Mucosa of stomach (tissue), 1 donor: ENCODE measurements around the gene SYNE1.
"Not testable (repeated sequence)": the region's sequence is repeated elsewhere in the genome, so short reads cannot be mapped to it uniquely, and the experiment has no call there.

Experiments used
- H3K27me3 ChIP-seq: one replicate; pipeline ENCODE4 v1.7.0; 2013; ENCODE audit warnings: mild to moderate bottlenecking, low read length; ENCODE audit not compliant: control insufficient read depth, insufficient read depth
- H3K36me3 ChIP-seq: one replicate; pipeline ENCODE4 v1.7.0; 2013; ENCODE audit warnings: low read length; ENCODE audit not compliant: control insufficient read depth, insufficient read depth
- H3K4me1 ChIP-seq: one replicate; pipeline ENCODE4 v1.7.0; 2013; ENCODE audit warnings: mild to moderate bottlenecking, low read length; ENCODE audit not compliant: control insufficient read depth, insufficient read depth
- H3K4me3 ChIP-seq: one replicate; pipeline ENCODE4 v1.7.0; 2013; ENCODE audit warnings: low read length
- H3K9ac ChIP-seq: one replicate; pipeline ENCODE4 v1.7.0; 2013; ENCODE audit warnings: mild to moderate bottlenecking, low read length, moderate library complexity
- H3K9me3 ChIP-seq: one replicate; pipeline ENCODE4 v1.7.0; 2013; ENCODE audit warnings: mild to moderate bottlenecking, low read length, moderate library complexity; ENCODE audit not compliant: control insufficient read depth
- donor health status: Pancreatic carcinoma.

SYNE1 gene

DNA sequence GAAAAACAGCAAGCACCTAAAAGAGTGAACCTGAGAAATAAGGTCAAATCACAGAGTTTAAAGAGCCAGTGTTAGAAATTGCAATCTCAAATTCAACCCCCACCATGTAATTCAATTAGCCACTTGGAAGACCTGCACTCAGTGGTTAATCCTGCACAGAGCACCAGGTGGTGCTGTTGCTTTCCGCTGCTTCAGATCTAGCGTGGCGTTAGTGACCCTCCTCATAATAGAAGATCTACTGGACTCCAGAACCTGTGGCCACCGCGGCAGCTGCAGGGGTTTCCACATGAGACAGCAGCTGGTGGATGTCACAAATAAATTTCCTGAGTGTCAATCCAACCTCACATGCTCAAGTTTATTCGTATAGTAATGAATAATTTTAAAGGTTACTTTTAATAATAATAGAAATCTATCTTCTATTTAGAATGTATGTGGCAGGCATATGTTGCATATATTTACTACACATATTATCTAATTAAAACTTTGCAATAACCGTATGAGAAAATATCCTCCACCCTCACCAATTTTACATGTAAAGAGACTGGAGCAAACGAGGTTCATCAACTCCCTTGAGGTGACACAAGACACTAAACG, 84.4 kb downstream of the SYNE1 start:
- Histone ChIP-seq H3K4me3 (no peak overlapping the region), H3K36me3 (no peaks in the 10 kb centered on the region), H3K4me1 (no peaks in the 10 kb centered on the region), H3K9ac (no peak overlapping the region), H3K27me3 (no peaks in the 10 kb centered on the region), H3K9me3 (no peaks in the 10 kb centered on the region)

DNA sequence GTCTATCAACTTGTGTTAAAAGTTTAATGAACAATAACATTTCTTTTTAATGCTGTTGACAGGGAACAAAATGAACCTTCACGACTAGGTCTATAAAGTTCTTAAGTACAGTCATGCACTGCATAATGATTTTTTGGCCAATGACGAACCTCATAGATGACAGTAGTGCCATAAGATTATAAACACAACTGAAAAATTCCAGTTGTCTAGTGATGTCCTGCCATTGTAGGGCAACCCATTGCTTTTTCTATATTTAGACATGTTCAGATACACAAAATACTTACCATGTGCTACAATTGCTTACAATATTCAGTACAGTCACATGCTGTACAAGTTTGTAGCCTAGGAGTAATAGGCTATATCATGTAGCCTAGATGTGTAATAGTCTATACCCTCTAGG, 93.6 kb downstream of the SYNE1 start:
- Histone ChIP-seq H3K4me1 (no peaks in the 10 kb centered on the region), H3K9me3 (no peaks in the 10 kb centered on the region), H3K27me3 (no peaks in the 10 kb centered on the region), H3K36me3 (no peaks in the 10 kb centered on the region), H3K4me3 (no peak overlapping the region), H3K9ac (no peak overlapping the region)

DNA sequence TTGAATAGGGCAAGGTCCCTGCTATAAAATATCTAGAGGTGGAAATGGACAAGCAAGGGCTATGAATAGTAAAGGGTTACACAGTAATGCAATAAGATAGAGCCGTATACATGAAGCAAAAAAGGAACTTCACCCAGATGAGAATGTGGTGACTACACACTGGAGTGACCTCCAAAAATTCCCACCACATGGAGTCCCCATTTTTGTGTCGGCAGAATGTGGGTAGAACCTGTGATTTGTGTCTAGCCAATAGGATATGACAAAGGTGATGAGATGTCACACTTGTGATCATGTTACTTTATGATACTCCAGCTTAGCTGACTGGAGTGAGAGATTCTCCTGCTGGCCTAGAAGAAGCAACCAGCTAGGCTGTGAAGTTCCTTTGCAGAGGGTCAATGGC, 96.8 kb downstream of the SYNE1 start:
- Histone ChIP-seq H3K36me3 (no peaks in the 10 kb centered on the region), H3K9ac (no peak overlapping the region), H3K9me3 (no peaks in the 10 kb centered on the region), H3K4me1 (no peaks in the 10 kb centered on the region), H3K27me3 (no peaks in the 10 kb centered on the region), H3K4me3 (no peak overlapping the region)

DNA sequence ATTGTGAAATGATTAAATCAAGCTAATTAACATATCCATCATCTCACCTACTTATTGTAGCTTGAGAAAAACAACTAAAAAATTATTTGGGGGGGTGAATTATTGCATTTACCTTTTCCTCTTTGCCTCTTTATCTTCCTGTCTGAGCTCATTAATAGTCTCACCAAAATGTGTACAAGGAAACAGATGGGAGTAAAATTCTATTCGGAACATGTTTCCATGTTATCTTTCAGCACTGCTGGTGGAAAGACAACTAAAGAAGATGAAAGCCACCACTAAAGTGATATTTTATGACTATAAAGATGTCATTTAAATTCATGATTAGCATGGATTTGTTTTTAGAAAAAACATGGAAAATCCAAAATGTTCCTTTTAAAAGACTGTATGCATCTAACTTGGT, 102.6 kb downstream of the SYNE1 start:
- Histone ChIP-seq H3K4me3 (no peak overlapping the region), H3K27me3 (no peaks in the 10 kb centered on the region), H3K9ac (no peak overlapping the region), H3K36me3 (no peaks in the 10 kb centered on the region), H3K4me1 (no peaks in the 10 kb centered on the region), H3K9me3 (no peaks in the 10 kb centered on the region)

DNA sequence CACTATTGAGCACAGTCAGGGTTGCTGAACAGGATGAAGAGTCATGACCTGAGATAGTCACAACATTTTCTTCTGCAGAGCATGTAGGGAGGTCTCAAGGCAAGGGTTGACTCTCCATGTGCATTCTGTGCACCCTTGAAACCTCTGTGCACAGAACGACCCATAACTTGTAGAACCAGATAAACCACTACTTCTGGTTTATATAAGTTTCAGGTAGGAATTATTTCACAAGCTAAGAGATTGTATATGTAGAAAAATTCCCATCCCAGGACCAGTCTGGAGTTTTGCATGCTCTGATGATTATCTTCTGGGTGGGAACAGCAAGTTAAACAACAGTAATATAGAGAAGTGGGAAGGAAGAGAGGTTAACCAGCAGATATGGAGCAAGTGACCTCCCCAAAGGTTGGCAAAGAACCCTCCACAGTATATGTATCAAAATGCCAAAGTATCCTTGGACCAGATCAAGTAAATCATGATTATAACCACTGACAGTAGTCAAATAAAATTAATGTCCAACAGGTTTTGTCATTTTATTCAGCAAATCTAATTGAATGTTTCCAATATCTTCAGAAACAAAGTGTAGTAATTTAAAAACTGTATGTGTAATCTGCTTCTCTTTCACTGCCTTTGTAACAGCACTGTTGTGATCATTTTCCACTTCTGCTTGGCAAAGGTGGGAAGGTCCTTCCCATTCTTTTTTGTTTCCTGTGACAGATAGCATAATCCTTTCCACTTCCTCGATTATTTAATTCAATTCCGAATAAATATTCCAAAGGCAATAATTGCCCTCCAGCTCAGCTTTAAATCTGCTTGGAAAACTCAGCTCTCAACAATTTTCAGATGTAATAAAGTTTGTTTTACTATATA, 104.4 kb downstream of the SYNE1 start:
- no peaks in the 10 kb centered on the region for H3K4me1 ChIP-seq
- H3K4me3 ChIP-seq, result no peak overlapping the region
- H3K36me3 ChIP-seq, result no peaks in the 10 kb centered on the region
- H3K27me3 ChIP-seq, result no peaks in the 10 kb centered on the region
- H3K9me3 ChIP-seq, result no peaks in the 10 kb centered on the region
- no peak overlapping the region for H3K9ac ChIP-seq

DNA sequence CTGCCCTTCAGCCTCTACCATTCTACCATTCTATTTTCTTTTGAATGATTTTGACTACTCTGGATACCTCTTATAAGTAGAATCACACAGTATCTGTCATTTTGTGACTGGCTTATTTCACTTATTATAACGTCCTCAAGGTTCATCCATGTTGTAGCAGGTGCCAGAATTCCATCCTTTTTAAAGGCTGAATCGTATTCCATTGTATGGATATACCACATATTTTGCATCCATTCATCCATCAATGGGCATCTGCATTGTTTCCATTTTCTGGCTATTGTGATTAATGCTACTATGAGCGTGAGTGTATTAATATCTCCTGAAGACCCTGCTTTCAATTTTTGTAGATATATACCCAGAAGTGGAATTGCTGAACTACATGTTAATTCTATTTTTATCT, 105.5 kb downstream of the SYNE1 start:
- no peak overlapping the region for H3K4me3 ChIP-seq
- H3K4me1 ChIP-seq, result no peaks in the 10 kb centered on the region
- H3K9me3 ChIP-seq, result no peaks in the 10 kb centered on the region
- H3K9ac ChIP-seq, result no peak overlapping the region
- no peaks in the 10 kb centered on the region for H3K27me3 ChIP-seq
- H3K36me3 ChIP-seq, result no peaks in the 10 kb centered on the region

DNA sequence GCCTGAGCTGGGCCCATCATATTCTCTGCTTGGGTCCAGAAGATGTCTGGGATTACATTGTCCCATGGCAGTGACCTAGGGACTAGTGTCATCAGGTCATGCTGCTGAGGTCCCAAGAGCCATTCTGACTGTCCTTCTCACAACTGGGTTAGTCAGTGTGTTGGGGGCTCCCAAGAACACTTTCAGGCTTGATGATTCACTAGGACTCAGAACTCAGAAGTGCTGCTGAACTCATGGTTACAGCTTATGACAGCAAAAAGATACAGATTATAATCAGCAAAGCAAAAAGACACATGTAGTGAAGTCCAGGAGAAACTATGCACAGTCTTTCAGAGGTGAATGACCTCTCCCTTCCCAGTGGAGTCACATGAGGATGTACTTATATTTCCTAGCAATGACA, 107.8 kb downstream of the SYNE1 start:
- H3K9me3 ChIP-seq, result no peaks in the 10 kb centered on the region
- no peaks in the 10 kb centered on the region for H3K27me3 ChIP-seq
- H3K4me1 ChIP-seq, result no peaks in the 10 kb centered on the region
- no peak overlapping the region for H3K9ac ChIP-seq
- H3K36me3 ChIP-seq, result no peaks in the 10 kb centered on the region
- H3K4me3 ChIP-seq, result no peak overlapping the region

DNA sequence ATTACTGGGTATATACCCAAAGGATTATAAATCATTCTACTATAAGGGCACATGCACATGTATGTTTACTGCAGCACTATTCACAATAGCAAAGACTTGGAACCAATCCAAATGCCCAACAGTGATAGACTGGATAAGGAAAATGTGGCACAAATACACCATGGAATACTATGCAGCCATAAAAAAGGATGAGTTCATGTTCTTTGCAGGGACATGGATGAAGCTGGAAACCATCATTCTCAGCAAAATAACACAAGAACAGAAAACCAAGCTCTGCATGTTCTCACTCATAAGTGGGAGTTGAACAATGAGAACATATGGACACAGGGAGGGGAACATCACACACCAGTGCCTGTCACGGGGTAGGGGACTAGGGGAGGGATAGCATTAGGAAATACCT, 123.0 kb downstream of the SYNE1 start:
- H3K27me3 ChIP-seq, H3K4me1 ChIP-seq, H3K4me3 ChIP-seq, H3K36me3 ChIP-seq, H3K9me3 ChIP-seq, H3K9ac ChIP-seq: not testable (repeated sequence)

DNA sequence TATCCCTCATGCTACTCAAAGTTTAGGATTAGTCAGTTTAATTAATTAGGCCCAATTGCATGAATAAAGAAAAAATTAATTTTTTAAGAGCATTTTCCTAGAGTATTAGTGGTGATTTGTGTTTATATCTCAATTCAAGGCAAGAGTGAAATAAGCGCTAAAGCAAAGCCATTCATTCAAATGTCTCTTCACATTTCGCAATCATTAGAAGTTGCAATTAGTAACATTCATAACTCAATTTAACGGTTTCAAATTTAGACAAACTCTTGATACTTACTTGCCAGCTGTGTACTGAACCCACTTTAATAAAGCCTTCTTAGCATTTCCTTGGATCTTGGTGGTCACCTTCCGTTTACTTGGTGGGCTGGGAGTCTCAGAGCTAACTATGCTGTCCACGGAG, 127.2 kb downstream of the SYNE1 start:
- no peaks in the 10 kb centered on the region for H3K4me1 ChIP-seq
- no peak overlapping the region for H3K4me3 ChIP-seq
- no peaks in the 10 kb centered on the region for H3K9me3 ChIP-seq
- no peaks in the 10 kb centered on the region for H3K36me3 ChIP-seq
- no peaks in the 10 kb centered on the region for H3K27me3 ChIP-seq
- no peak overlapping the region for H3K9ac ChIP-seq

DNA sequence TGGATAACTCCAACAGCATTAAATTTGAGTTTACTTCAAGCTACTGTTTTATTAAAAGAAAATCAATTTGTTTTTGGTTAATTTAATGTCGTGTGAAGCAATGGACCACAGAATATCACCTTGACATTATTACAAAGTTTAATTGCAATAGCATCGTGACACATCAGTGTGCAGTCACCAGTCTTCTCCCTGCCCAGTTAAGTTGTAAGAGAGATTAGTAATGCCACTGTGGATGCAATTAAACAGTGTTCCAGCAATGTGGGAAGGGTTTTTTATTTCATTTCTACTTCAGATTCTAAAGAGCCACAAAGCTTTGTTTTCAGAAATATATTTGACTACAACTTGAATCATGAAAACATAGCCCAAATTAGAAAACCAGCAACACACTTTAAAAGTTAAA, 128.7 kb downstream of the SYNE1 start:
- Histone ChIP-seq H3K9me3 (no peaks in the 10 kb centered on the region), H3K27me3 (no peaks in the 10 kb centered on the region), H3K4me3 (no peak overlapping the region), H3K4me1 (no peaks in the 10 kb centered on the region), H3K9ac (no peak overlapping the region), H3K36me3 (no peaks in the 10 kb centered on the region)

DNA sequence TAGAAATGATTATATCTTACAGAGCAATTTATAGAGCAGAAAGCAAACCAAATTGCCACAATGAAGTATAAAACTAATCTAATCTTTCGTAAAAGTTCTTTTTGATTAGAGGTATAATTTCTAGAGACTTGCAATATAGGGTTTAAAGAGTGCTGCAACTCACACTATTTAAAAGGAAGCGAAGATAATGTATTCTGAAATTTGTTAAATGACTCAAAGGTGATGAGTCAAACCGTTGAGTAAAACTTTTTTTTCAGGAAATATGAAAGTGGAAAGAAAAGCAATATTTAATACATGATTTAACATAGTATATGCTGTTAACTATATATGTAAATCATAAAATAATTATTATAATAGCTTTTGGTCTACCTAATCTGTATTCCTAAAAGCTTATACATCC, 133.6 kb downstream of the SYNE1 start:
- Histone ChIP-seq H3K36me3 (no peaks in the 10 kb centered on the region), H3K4me3 (no peak overlapping the region), H3K27me3 (no peaks in the 10 kb centered on the region), H3K4me1 (no peaks in the 10 kb centered on the region), H3K9ac (no peak overlapping the region), H3K9me3 (no peaks in the 10 kb centered on the region)

DNA sequence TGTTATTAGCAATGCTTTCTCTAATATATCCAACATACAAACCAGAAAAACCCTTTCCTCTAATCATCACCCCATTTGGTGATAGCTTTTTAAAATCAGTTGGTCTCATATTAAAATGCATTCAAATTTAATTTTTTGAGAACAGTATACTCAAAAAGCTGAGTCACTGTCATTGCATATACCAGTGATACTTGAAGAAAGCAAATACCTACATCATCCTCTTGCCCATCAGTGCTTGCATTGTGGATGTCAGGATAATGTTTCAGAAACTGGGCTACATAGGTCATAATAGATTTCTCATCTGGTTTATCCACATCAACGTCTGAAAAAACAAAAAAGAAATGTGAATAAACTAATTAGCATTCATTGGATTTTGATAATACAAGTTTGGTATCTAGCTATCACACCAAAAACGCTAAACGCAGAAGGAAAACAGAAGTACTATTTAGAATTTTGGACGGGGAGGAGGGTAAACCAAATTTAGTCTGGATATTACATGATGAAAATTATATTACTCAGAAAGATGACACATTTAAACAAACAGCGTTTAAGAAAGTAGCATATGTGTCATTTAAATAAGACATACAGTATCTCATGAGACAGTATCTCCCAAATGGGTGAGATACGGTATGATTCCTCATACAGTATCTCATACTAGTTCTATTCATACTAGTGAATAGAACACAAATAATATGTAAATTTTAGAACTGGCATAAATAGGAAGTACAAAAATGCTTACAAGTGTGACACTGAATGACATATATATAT, 134.6 kb downstream of the SYNE1 start:
- H3K36me3 ChIP-seq, result no peaks in the 10 kb centered on the region
- H3K4me1 ChIP-seq, result no peaks in the 10 kb centered on the region
- H3K27me3 ChIP-seq, result no peaks in the 10 kb centered on the region
- H3K4me3 ChIP-seq, result no peak overlapping the region
- no peaks in the 10 kb centered on the region for H3K9me3 ChIP-seq
- no peak overlapping the region for H3K9ac ChIP-seq
